Activated CD4-positive, alpha-beta memory T cell treated with anti-CD3 and anti-CD28 coated beads, Interleukin-2, amount 10 ng/mL, durations not matched to agents 7 days and 5 days (primary cell): ENCODE measurements around the gene GLI3. TPM values are rescaled to one million over a fixed set of nuclear protein-coding genes. Genes with fewer than 3 reads are reported as not detected.
"Not testable (repeated sequence)": the region's sequence is repeated elsewhere in the genome, so short reads cannot be mapped to it uniquely, and the experiment has no call there.

Experiments
- CTCF ChIA-PET: fragments of 350-600 bp; sonication (Branson Sonifier 250); formaldehyde crosslinking; loops from one replicate; lab custom pipeline; 2021; ENCODE audit warnings: antibody characterized with exemption, inconsistent platforms; lab: Charles Lee
- POLR2A ChIA-PET: fragments of 350-600 bp; sonication (Branson Sonifier 250); formaldehyde crosslinking; loops from one replicate; lab custom pipeline; 2021; ENCODE audit warnings: antibody characterized with exemption; lab: Charles Lee
- DNase-seq: peaks from one replicate; pipeline ENCODE4 v3.0.0-alpha.2; 2020
- H3K27ac Mint-ChIP-seq: one replicate; pipeline ENCODE4 v1.8.0; 2021; ENCODE audit warnings: mild to moderate bottlenecking, mixed read lengths
- H3K27me3 Mint-ChIP-seq: one replicate; pipeline ENCODE4 v1.8.0; 2021; ENCODE audit warnings: mixed read lengths
- H3K36me3 Mint-ChIP-seq: one replicate; pipeline ENCODE4 v1.8.0; 2021; ENCODE audit warnings: low read depth, mixed read lengths
- H3K4me1 Mint-ChIP-seq: one replicate; pipeline ENCODE4 v1.8.0; 2021; ENCODE audit warnings: mixed read lengths
- H3K4me3 Mint-ChIP-seq: one replicate; pipeline ENCODE4 v1.8.0; 2021; ENCODE audit warnings: mild to moderate bottlenecking, mixed read lengths
- H3K9me3 Mint-ChIP-seq: one replicate; pipeline ENCODE4 v1.8.0; 2021; ENCODE audit warnings: mixed read lengths
- total RNA-seq, 2 experiments: library from RNA; stranded (reverse); gene quantifications; one replicate each; pipeline ENCODE4 v1.2.3, GENCODE V29; 2021

GLI3 gene
- total RNA-seq, 2 experiments from 2014 or later = not detected

DNA sequence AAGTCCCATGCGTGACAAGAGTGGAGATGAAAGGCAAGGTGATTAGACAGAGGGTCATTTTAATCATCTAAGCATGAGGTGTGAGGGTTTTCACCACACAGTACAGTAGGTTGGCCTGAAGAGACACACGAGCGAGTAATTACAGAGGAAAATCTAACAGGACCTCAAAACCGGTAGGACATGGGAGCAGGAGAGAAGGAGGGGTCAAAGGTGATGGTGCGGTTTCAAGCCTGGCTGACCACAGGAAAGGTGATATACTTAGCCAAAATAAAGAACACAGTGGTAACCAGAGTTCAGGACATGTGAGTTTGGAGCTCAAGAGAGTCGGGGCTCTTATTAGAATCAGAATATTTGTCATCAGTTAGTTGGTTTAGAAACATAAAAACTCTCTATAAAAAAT is 20.0 kb downstream of the GLI3 start:
- no peaks in the 10 kb centered on the region for H3K9me3 Mint-ChIP-seq
- no peak overlapping the region for H3K27ac Mint-ChIP-seq
- ChIA-PET CTCF (no interaction called here), POLR2A (no interaction called here)
- H3K27me3 Mint-ChIP-seq = no peaks in the 10 kb centered on the region
- no peaks in the 10 kb centered on the region for H3K36me3 Mint-ChIP-seq
- DNase-seq = no peak
- H3K4me1 Mint-ChIP-seq = no peaks in the 10 kb centered on the region
- H3K4me3 Mint-ChIP-seq = no peak overlapping the region

DNA sequence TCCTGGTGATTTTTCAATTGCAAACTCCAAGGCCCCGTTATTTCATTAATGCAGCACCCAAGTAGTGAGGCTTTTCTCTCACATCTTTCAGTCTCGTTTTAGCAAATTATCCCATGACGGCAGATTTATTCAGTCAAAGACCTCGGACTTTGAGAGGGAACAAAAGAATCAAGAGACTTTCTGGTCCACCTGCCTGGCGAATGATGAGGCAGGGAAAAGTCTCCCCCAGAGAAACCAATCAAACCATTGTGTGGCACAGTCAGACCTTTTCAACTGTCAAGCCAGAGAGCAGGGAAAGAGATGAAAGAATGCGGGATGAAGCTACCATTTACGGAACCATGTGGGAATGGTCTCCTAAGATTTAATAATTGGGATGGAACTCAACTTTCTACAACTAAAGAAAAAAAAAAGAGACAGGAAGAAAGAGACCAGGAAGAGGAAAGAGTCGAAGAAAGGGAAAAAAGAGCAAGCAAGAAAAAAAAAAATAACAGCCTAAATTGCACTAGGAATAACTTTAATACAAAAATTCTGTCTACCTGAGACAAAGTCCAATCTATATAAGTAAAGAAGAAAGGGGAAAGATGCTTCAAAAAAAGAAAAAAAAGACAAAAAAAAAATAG is 22.8 kb downstream of the GLI3 start:
- ChIA-PET CTCF (no interaction called here), POLR2A (no interaction called here)
- no peak overlapping the region for H3K4me3 Mint-ChIP-seq
- no peak overlapping the region for H3K27ac Mint-ChIP-seq
- no peak for DNase-seq
- no peaks in the 10 kb centered on the region for H3K27me3 Mint-ChIP-seq
- H3K36me3 Mint-ChIP-seq = no peaks in the 10 kb centered on the region
- no peaks in the 10 kb centered on the region for H3K9me3 Mint-ChIP-seq
- no peaks in the 10 kb centered on the region for H3K4me1 Mint-ChIP-seq

DNA sequence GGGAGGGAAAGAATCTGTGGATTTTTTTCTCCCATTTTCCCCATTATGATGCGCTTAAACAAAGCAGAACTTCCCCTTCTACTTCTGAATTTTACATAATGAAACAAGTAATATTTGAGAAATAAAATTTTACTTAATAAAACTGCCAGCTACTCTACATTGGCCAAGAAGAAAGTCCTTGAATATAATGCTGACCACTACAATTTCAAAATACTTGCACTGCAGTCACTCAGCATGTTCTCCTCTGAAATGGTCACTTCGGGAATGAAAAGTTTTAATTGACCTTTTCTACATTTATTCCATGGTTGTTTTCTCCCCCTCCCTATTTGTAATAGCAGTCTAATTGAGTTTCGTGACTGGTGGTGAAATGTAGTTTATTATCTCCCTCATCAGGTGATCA is 23.9 kb downstream of the GLI3 start:
- POLR2A ChIA-PET = no interaction called here
- no peaks in the 10 kb centered on the region for H3K36me3 Mint-ChIP-seq
- no peak overlapping the region for H3K27ac Mint-ChIP-seq
- H3K4me1 Mint-ChIP-seq = no peaks in the 10 kb centered on the region
- no peak for DNase-seq
- H3K4me3 Mint-ChIP-seq = no peak overlapping the region
- no peaks in the 10 kb centered on the region for H3K9me3 Mint-ChIP-seq
- H3K27me3 Mint-ChIP-seq = no peaks in the 10 kb centered on the region
- CTCF ChIA-PET = no interaction called here

DNA sequence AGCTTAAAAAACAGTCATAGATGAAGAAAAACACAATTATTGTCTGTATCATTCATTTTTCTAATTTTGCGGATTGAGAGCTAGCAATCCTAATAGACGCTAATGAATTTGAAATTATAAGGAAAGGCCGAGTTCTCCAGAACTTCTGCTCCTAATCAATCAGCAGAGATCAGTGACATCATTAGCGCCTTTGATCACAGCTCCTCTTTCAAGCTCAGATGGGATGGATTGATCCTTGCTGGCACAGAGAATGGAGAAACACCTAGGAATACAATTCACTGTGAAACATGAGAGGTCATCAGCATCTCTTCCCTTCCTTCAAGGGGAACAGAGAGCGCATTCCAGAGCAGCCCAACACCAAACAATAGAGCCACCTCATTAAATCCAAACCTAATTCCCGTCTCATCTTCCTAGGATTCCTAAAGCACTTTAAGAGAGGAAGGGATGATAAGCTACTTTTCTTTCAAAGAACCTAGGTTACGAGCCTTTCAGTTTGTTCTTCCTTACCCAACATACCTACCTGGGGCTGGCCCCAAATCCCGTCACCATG is 24.4 kb downstream of the GLI3 start:
- Mint-ChIP-seq H3K4me1 (no peaks in the 10 kb centered on the region), H3K4me3 (no peak overlapping the region), H3K27me3 (no peaks in the 10 kb centered on the region), H3K36me3 (no peaks in the 10 kb centered on the region), H3K27ac (no peak overlapping the region), H3K9me3 (no peaks in the 10 kb centered on the region)
- no peak for DNase-seq
- ChIA-PET CTCF (no interaction called here), POLR2A (no interaction called here)

DNA sequence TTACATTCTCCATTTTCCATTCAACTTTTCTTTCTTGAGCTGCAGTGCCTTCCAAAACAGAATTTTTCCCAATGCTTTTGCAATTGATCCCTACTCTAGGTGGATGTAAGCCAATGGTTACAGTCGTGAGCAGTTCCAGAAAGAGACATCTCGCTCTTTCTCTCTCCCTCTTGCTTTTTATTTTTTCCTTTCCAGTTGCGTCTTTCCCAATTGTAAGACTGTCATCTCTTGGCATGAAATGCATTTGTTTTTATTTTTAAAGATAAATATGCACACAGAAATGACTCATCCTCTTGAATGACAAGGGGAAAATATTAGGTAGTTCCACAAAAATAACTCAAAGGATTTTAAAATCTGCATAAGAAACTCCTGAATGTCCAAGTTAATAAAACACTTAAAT is 25.1 kb downstream of the GLI3 start:
- no peaks in the 10 kb centered on the region for H3K36me3 Mint-ChIP-seq
- CTCF ChIA-PET = no interaction called here
- DNase-seq = no peak
- POLR2A ChIA-PET = no interaction called here
- H3K27me3 Mint-ChIP-seq = no peaks in the 10 kb centered on the region
- no peak overlapping the region for H3K27ac Mint-ChIP-seq
- no peak overlapping the region for H3K4me3 Mint-ChIP-seq
- no peaks in the 10 kb centered on the region for H3K4me1 Mint-ChIP-seq
- no peaks in the 10 kb centered on the region for H3K9me3 Mint-ChIP-seq

DNA sequence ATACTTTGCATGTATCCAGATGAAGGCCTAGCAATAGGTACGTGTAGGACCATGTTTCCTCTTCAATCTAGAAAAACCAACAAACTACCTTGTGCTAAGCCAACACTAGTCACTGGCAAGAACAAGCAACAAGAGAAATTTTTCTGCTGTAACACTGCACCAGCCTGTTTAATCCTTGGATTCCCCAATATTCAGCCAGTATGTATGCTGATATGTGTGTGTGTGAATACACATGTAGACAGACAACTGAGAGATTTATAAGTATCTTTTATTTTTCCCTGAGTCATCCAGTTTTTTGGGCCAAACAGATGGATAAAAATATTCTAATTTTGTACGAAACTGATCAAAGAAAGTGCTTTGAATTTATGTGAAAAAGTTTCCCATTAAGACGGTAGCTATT is 26.2 kb downstream of the GLI3 start:
- Mint-ChIP-seq H3K27ac (no peak overlapping the region), H3K9me3 (no peaks in the 10 kb centered on the region), H3K4me1 (no peaks in the 10 kb centered on the region), H3K36me3 (no peaks in the 10 kb centered on the region), H3K27me3 (no peaks in the 10 kb centered on the region), H3K4me3 (no peak overlapping the region)
- ChIA-PET POLR2A (no interaction called here), CTCF (no interaction called here)
- DNase-seq = no peak

DNA sequence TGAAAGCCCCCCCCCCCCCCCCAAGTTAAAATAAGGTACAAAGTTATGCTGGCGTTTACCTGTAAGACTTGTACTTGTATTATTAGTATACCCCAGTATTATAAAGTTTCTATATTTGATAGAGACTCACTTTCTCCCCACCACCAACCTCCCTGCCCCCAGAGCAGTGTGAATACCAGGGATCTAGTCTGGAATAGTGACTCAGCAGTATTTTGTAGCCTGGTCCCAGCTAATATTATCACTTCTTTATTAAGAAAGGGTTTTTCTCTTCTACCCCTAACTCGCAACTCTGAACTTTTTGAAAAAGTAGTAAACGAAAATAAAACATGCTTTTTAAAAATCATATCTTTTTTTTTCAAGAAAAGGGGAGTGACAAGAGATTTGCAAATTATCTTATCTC is 26.7 kb downstream of the GLI3 start:
- Mint-ChIP-seq H3K36me3 (no peaks in the 10 kb centered on the region), H3K27ac (no peak overlapping the region), H3K4me1 (no peaks in the 10 kb centered on the region), H3K27me3 (no peaks in the 10 kb centered on the region), H3K4me3 (no peak overlapping the region), H3K9me3 (no peaks in the 10 kb centered on the region)
- ChIA-PET POLR2A (no interaction called here), CTCF (no interaction called here)
- no peak for DNase-seq

DNA sequence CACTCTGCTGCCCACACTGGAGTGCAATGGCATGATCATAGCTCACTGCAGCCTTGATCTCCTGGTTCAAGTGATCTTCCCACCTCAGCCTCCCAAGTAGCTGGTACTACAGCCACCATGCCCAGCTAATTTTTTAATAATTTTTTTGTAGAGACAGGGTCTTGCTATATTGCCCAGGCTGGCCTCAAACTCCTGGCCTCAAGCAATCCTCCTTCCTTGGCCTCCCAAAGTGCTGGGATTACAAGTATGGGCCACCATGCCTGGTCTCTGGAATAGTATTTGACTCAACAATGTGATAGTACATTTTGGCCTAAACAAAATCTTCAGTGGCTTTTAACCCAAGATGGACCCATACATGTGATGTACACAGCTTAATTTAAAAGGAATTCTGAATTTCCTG is 27.9 kb downstream of the GLI3 start:
- H3K27ac Mint-ChIP-seq, POLR2A ChIA-PET, H3K27me3 Mint-ChIP-seq, H3K36me3 Mint-ChIP-seq, H3K4me1 Mint-ChIP-seq, H3K9me3 Mint-ChIP-seq, H3K4me3 Mint-ChIP-seq, DNase-seq: not testable (repeated sequence)
- CTCF ChIA-PET = interaction anchor here (0.7 kb wide), 1 partner anchor 50 kb away, joined by 3 read pairs; no protein-coding TSS in a partner anchor

DNA sequence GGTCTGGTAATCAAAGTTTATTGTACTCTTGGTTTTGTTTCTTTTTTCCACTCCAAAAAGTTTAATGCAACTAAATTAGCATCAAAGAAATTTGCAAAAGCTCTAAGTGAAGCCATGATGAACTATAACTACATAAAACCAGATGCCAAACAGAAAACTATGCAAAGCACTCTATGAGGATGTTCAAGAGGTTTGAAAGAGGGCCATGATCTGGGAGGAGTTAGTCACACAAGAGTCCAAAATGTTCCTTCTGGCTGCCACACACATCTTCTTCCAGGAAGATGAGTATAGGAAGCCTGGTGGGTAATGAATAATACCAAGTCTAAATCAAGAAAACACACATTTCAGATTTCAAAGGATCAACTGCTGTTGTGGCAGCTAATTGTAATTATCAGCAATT is 28.4 kb downstream of the GLI3 start:
- H3K36me3 Mint-ChIP-seq = no peaks in the 10 kb centered on the region
- CTCF ChIA-PET = no interaction called here
- H3K9me3 Mint-ChIP-seq = no peaks in the 10 kb centered on the region
- H3K4me3 Mint-ChIP-seq = no peak overlapping the region
- H3K27ac Mint-ChIP-seq = no peak overlapping the region
- H3K27me3 Mint-ChIP-seq = no peaks in the 10 kb centered on the region
- no peaks in the 10 kb centered on the region for H3K4me1 Mint-ChIP-seq
- DNase-seq = no peak
- POLR2A ChIA-PET = no interaction called here

DNA sequence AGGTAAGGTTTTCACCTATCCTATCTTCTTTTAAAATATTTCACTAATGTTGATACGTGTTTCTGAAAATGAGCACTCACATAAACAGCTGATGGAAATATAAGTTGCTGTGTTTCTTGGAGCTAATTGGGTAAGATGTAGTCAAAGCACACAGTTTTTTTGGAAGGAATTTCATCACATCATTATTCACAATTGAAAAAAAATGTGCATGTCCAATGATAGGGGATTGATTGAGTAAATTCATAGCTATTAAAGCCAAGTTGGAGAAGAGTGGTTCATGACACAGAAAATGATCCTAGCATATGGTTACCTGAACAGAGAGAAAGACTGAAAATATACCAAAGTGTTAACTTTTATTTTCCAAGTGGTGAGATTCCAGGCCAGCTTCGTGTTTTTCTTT is 29.6 kb downstream of the GLI3 start:
- no peak overlapping the region for H3K4me3 Mint-ChIP-seq
- DNase-seq = no peak
- no peak overlapping the region for H3K27ac Mint-ChIP-seq
- ChIA-PET CTCF (interaction anchor here (0.5 to 0.8 kb wide), 2 partner anchors 41 to 230 kb away, joined by 3 to 7 read pairs; no protein-coding TSS in a partner anchor), POLR2A (no interaction called here)
- H3K27me3 Mint-ChIP-seq = no peaks in the 10 kb centered on the region
- H3K9me3 Mint-ChIP-seq = no peaks in the 10 kb centered on the region
- no peaks in the 10 kb centered on the region for H3K36me3 Mint-ChIP-seq
- no peaks in the 10 kb centered on the region for H3K4me1 Mint-ChIP-seq

DNA sequence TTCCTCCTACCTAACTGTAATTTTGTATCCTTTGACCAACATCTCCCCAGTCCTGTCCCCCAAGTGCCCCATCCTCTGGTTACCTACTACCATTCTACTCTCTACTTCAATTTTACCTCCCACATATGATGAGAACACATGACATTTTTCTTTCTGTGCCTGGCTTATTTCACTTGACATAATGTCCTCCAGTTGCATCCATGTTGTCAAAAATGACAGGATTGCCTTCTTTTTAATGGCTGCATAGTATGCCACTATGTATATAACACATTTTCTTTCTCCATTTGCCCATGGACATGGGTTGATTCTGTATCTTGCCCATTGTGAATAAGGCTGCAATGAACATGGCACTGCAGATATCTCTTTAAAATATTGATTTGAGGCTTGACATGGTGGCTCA is 33.7 kb downstream of the GLI3 start:
- Mint-ChIP-seq H3K27ac (no peak overlapping the region), H3K36me3 (no peaks in the 10 kb centered on the region), H3K27me3 (no peaks in the 10 kb centered on the region), H3K4me1 (no peaks in the 10 kb centered on the region), H3K9me3 (no peaks in the 10 kb centered on the region), H3K4me3 (no peak overlapping the region)
- CTCF ChIA-PET = no interaction called here
- POLR2A ChIA-PET = no interaction called here
- no peak for DNase-seq

DNA sequence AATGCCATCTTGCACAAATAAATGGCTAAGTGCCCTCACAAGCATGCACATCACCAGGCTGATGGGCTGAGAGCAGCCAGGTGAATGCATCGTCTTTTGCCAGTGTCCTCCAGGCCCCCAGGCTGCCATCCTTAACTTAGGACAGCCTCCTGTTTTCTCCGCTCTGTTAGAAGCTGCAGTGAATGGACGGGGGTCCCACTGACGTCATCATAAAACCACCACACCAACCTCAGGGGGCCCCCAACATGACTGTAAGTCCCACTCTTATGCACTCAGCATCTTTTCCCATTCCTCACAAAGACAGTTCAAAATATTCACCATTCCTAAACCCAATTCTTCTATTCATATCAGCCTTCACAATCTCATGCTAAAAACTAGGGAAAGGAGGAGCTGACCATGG is 34.4 kb downstream of the GLI3 start:
- Mint-ChIP-seq H3K4me1 (no peaks in the 10 kb centered on the region), H3K4me3 (no peak overlapping the region), H3K9me3 (no peaks in the 10 kb centered on the region), H3K27me3 (no peaks in the 10 kb centered on the region), H3K27ac (no peak overlapping the region), H3K36me3 (no peaks in the 10 kb centered on the region)
- ChIA-PET POLR2A (no interaction called here), CTCF (no interaction called here)
- DNase-seq = no peak

DNA sequence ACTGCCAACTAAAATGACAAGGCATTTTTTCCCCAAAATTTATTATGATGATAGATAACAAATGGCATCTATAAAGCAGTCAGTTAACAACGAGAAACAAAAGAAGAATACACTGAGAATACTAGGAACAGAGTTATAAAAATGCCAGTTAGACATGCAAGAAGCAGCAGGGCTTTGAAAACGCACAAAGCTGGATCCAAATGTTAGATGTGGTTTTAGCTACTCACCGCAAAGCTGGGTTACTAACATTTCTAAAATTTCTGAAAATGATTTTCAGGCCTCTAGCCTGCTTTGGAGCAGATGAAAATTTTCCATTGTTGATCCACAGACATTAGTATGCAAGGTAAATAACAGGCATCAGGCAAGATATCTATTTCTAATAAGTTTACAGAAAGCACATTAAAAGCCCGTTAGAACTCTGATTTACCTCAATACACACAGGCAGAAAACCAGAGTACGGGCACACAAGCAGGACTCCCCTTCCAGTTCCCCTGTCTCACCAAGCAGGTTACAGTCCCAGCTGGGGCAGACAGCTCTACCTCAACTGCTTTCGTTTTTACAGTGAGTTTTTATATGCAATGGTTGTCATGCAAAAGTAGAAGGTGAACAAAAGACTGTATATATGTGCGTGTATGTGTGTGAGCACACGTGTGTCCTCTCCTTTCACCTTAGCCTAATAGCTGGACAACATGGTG is 37.9 kb downstream of the GLI3 start:
- no peak overlapping the region for H3K27ac Mint-ChIP-seq
- no peak overlapping the region for H3K4me3 Mint-ChIP-seq

DNA sequence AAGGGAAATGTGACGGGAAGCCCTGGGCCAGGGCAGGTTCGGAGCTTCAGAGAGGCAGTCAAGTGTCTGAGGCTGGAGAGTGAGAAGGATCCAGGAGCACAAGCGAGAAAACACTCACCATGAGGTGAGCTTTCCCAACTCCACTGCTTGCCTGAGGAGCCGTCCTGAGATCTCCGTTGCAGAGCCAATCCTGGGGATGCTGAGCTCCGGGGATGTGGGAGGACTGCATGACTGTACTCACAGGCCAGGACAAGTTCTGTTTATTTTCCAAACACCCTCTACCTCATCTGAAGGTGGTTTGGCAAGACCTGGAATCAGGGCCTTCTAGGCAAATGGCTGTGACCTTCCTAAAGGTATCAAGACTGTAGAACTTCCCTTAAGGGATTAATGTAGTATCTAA is 38.7 kb downstream of the GLI3 start:
- Mint-ChIP-seq H3K27me3 (no peaks in the 10 kb centered on the region), H3K27ac (no peak overlapping the region), H3K4me3 (no peak overlapping the region), H3K36me3 (no peaks in the 10 kb centered on the region), H3K9me3 (no peaks in the 10 kb centered on the region), H3K4me1 (no peaks in the 10 kb centered on the region)
- no peak for DNase-seq
- ChIA-PET CTCF (no interaction called here), POLR2A (no interaction called here)

More for the DNA sequence above, 37.9 kb downstream of the GLI3 start:
- POLR2A ChIA-PET = no interaction called here
- Mint-ChIP-seq H3K36me3 (no peaks in the 10 kb centered on the region), H3K4me1 (no peaks in the 10 kb centered on the region), H3K9me3 (no peaks in the 10 kb centered on the region), H3K27me3 (no peaks in the 10 kb centered on the region)
- DNase-seq = no peak
- CTCF ChIA-PET = no interaction called here
